Stimulated activated CD8-positive, alpha-beta memory T cell treated with anti-CD3 and anti-CD28 coated beads, Interleukin-7, amount 100 ng/mL, for 4 hours (primary cell): ENCODE measurements around the gene CANX.

Experiments
- DNase-seq, 2 donors: peaks; one replicate each; pipeline ENCODE4 v3.0.0-alpha.2; 2020; ENCODE audit warnings: low read depth in 2 of 2

CANX gene

DNA sequence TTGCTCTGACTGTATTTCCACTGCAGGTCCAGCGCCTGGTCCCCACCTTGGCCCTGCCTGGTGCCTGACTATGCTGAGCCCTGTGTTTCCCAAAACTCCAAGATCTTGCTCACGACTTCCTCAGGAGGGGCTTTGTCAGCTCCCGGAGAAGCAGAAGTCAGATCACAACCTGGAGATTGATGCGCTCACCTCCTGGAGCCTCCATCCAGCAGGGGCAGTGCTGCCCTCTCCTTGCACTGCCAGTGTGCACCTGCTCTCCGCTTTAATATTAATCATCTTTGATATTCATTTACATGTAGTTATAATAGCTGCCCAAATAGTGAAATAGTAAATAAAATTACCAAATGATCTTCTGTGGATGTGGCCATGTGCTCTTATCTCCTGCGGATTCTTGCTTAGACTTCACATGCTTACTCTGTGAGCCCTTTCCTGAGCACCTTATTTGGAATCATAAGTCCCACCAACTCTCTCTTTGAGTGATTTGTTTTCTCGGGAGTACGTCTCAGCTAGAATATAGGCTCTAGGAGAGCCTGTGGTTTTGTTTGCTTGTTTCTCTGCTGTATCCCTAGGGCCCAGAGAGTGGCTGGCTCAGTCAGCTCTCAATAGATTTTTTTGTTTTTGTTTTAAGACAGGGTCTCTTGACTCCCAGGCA is 51.2 kb downstream of the CANX start:
- no peak for DNase-seq

DNA sequence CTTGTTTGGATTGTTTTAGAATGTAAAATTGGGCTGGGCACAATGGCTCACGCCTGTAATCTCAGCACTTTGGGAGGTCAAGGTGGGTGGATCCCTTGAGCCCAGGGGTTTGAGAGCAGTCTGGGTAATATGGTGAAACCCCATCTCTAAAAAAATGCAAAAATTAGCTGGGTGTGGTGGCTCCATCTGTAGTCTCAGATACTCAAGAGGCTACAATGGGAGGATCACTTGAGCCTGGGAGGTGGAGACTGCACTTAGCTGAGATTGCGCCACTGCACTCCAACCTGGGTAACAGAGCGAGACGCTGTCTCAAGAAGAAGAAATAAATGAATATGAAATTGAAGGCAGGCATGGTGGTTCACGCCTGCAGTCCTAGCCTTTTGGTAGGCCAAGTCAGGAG is 55.2 kb downstream of the CANX start:
- DNase-seq, result no peak

DNA sequence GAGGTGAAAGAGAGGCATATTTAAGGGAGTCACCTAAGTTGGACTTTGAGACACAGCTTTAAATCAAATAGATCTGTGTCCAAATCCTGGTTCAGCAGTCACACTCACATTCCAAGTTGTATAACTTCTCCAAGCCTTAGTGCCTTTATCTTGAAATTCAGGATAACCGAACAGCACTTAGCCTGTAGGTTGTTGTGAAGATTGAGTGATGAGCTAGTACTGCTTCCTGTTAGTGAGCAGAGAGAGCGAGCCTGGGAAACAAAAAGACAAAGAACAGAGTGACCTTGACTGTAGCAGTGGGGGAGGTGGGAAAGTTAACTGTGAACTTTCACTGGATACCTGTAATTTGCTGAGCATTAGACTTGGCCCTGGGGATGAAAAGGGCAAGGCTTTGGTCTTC is 56.3 kb downstream of the CANX start:
- DNase-seq, result no peak

DNA sequence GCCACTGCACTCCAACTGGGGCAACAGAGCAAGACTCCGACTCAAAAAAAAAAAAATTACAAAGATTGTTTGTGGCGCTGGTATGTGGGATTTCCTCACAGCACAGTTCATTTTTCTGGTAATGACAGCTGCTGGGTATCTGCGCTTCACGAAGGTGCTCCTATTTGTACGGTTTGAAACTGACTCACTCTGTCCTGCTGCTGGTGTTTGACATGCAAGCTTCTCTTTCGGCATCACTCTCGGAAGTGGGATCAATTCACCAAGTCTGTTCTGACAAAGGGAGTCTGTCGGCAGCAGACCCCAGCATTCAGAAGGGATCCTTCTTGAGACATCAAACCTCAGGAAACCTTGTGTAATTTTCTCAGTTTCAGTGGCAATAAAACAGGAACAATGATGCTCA is 60.2 kb downstream of the CANX start:
- DNase-seq, result no peak

DNA sequence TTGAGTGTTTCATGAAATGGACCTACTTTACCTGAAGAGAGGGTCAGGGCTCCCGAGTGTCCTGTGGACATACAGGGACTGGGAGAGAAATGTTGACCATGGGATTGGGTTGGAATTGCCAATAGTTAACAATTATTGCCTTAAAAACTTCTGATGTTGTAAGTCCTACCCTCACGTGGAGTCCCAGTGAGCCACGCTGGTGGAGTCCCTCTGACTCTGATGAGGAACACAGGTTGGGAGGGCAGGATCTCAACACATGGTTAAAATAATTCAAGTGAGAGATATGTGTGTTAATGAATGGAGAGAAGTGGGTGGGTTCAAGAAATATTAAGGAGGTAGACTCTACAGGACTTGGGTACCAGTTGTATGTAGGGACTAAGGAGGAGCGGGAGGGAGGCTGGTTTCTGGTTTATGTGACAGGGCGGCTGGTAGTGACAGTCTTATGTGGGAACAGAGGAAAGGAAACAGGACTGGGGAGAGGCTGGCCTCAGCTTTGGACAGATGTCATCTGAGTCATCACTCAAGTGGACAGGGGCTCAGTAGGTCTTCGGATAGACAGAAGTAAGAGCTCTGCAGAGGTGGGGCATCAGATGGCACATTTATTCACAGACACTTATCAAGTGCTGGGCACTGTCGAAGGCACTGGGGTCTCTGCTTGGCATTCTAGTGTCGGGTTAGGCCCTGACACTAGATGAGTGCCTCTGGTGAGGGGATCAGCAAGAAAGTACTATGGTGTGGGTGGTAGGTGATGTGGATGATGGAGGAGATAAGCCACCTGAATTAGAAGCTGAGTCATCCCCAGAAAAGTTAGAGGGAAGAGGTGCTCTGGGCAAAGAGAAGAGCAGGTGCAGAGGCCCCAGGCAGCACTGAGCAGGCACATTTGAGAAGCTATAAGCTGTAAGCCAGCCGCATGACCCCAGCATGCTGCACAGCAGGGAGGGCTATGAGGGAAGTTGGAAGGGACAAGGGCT is 61.1 kb downstream of the CANX start:
- peak in 1 of 2 donors; percentile 16 for DNase-seq

DNA sequence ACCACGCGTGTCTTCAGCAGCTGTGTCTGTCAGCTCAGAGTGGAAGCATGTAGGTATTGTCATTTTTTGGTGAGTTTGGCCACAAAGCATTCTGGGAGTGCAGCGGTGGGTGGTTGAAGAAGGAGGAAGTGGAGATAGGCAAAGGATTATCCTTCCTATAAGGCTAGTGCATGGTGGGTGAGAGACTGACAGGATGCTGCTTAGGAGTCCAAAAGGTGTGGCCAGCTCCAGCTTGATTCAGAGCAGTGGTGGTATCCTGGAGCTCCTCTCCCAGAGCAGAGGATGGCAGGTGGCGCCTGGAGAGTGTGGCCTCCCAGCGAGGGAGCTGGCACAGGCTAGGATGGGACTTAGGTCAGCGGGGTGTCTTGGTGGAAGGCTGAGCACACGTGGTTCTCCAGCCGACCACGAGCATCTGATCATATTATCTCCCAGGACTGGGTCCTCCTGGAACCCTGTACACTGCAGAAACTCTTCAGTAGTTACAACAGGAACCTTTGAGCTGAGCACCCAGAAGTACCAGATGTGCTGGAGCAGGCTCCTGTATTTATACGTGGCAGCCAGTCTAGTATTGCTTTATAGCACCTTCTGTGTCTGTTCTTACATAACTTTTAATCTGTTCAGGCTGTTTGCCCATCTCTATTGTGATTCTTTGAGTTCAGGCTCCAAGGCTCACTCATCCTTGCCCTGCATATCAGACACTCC is 63.5 kb downstream of the CANX start:
- DNase-seq, result no peak

DNA sequence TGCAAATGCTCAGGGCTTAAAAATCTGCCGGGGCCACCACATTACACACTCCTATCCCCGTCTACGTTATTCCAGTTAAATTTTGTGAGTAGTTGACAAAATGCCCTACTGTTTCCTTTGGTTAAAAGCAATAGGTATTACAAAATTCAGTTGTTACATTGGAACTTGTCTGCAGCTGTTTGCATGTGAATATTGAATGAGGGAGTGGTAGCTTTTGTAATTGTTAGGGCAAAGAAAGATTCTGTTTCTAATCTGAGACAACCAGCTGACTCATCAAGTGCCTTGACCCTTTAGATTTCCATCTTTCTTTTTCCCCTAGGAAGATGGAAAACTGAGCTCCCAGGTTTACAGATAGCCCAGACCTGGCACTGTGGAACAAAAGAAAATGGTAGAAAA is 64.0 kb downstream of the CANX start:
- DNase-seq, result no peak

DNA sequence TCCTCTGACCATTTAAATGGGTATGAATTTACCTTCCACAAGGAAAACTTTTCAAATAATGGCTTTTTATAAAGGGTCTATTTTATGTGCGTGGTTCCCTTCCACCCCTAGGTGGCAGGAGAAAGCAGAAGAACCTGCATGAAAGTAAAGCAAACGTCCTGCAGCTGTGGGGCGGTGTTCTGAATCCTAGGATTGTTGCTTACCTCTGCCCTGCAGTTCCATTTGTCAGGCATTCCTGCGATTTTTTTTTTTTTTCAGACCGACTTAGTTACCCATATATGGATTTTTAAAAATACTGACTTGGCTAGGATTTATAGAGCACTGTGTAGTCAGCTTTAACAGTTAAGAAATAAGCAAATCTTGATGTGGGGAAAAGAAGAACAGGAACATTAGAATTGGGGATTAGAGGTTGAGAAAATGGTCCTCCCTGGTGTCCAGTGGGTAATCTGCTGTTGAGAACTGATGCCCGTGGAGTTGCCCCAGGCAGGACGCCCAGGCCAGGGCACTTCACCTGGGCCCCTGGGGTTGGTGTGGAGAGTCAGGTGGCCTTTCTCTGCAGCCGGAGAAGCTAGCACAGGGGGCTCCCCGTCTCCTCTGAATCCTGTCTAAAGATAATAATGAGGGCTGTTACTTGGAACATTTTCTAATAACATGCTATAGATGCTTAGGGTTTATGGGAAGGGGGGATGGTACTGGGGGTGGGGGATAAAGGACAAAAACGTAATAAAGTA is 64.6 kb downstream of the CANX start:
- peak; percentile 17 to 21 for DNase-seq

DNA sequence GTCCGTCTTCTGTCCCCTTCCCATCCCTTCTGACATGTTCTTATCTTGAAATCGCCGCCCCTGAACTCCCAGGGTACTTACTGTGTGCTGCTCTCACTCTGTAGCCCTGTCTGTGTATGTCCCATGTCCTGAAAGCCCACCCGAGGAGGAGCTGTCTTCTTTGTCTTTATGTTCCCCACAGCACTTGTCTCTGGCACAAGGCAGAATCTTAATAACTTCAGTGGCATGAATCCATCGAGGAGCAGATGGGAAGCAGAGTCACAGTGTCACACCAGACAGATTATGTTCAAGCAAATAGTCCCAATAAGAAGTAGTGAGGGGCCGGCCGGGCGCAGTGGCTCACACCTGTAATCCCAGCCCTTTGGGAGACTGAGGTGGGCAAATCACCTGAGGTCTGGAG is 65.3 kb downstream of the CANX start:
- DNase-seq, result no peak

DNA sequence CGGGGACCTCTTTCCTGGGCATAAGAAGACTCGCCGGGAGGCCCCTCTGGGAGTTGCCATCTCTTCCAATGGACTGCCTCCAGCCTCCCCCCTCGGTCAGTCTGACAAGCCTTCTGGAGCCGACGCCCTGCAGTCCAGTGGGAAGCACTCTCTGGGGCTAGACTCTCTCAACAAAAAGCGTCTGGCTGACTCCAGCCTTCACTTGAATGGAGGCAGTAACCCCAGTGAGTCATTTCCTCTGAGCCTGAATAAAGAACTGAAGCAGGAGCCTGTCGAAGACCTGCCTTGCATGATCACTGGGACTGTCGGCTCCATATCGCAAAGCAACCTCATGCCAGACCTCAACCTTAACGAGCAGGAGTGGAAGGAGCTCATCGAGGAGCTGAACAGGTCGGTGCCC is 66.6 kb downstream of the CANX start:
- DNase-seq, result no peak

DNA sequence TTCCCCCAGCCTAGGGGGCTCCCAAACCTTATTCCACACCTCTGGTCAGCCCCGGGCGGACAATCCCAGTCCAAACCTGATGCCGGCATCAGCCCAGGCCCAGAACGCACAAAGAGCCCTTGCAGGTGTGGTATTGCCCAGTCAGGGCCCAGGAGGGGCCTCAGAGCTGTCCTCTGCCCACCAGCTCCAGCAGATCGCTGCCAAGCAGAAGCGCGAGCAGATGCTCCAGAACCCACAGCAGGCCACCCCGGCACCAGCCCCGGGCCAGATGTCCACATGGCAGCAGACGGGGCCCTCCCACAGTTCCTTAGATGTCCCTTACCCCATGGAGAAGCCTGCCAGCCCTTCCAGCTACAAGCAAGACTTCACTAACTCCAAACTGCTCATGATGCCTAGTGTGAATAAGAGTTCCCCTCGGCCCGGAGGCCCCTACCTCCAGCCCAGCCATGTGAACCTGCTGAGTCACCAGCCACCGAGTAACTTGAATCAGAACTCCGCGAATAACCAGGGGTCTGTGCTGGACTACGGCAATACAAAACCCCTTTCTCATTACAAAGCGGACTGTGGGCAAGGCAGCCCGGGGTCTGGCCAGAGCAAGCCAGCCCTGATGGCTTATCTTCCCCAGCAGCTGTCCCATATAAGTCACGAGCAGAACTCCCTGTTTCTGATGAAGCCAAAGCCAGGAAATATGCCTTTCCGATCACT is 67.4 kb downstream of the CANX start:
- no peak for DNase-seq

DNA sequence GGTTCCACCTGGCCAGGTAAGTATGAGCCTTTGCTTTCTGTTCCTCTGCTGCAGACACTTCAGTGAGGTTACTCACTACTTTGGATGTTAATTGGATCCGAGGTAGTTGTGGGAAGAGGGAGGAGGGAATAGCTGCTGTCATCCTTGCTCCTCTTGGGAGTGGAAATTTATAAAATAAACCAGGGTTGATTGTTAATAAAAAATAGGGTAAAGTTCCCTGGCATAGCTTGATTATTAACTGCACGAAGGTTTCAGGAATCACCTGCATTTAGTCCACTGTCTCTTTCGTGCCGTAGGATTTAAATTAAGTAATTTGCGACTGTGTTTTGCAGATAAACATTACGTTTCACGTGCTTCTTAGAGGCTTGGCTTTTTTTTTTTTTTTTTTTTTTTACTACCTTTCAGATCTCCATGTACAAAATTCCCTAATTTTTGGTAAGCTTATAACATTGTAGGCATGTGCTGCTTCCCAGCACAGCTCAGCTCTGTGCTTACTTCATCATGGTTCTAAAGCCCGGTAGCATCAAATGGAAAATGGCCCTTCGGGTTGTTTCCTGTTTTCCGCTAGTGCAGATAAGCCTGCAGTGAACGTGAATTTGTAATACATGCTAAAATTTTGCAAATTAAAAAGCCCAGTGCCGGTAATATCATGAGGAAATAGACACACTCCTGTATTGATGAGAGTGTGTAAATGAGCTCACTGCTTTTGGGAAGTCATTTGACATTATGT is 68.1 kb downstream of the CANX start:
- DNase-seq, result no peak

DNA sequence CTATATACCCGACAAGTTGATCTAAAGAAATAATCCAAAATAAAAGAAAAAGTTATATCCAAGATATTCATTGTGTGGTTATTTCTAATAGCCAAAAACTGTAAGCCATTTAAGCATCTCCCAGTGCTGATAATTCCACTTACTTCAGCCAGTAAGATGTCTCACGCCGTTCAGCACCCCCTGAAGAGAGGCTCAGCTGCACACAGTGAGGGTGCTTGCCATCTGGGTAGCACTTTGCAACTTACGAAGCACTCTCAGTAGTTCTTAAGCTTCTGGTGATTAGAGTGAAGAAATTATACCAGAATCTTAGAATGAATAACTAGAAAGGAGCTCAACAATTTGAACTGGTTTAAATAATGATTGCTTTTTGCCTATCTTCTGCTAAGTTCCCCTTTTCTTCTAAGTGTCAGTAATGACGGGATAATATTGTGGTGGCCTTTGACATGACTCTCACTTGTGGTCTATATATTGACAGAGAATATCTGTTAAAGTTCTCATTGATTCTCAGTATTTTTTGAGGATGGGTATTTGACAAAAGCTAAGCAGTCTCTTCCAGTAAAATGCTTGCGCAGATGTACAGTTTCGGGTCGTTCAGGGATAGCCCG is 68.8 kb downstream of the CANX start:
- no peak for DNase-seq

DNA sequence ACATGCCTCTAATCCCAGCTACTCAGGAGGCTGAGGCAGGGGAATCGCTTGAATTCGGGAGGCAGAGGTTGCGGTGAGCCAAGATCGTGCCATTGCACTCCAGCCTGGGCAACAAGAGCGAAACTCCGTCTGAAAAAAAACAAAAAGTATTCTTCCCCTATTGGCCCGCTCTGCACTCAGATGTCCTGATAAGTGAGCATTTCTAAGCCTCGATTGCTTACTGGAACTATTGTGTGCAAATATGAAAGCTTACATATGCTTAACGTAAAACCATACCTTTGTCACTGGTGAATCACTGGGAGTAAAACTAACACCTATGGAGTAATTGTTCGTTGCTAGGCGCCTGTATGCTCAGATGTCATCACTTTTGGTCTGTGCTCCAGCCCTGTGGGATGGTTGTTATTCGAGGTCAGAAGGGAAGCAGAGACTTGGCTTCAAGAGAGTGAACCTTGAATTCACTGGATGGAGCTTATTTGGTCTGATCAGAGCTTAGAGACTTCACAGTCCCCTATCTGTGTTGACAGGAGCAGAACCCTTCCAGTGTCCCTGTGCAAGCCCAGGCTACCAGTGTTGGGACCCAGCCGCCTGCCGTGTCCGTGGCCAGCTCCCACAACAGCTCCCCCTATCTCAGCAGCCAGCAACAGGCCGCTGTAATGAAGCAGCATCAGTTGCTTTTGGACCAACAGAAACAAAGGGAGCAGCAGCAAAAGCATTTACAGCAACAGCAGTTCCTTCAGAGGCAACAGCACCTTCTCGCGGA is 69.7 kb downstream of the CANX start:
- no peak for DNase-seq

DNA sequence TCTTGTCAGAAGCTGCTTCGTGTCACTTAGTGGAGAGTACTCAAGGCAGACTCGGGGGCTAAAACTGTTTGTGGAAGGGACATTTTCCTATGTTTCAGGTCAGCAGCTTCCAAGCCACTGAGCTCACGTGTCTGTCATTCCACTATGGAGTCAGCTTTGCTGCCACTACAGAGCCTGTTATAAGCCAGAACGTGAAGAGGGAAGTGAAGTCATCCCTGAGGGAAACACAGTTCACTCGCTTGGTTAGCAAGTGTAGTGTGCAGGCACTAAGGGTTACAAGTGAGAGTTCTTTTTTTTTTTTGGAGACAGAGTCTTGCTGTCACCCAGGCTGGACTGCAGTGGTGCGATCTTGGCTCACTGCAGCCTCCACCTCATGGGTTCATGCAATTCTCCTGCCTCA is 70.5 kb downstream of the CANX start:
- DNase-seq, result no peak

DNA sequence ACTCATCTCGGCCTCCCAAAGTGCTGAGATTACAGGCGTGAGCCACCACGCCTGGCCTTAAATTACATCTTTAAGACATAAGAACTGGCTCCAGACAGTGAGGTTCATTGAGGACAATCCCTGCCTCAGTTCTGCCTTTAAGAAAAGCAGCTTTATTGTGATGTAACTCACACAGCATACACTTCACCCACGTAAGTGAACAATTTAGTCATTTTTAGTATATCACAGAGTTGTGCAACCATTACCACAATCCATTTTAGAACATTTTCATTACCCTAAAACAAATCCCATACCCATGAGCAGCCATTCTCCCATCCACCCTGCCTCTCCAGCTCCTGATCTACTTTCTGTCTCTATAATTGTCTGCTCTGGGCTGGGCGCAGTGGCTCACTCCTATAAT is 71.0 kb downstream of the CANX start:
- no peak for DNase-seq

DNA sequence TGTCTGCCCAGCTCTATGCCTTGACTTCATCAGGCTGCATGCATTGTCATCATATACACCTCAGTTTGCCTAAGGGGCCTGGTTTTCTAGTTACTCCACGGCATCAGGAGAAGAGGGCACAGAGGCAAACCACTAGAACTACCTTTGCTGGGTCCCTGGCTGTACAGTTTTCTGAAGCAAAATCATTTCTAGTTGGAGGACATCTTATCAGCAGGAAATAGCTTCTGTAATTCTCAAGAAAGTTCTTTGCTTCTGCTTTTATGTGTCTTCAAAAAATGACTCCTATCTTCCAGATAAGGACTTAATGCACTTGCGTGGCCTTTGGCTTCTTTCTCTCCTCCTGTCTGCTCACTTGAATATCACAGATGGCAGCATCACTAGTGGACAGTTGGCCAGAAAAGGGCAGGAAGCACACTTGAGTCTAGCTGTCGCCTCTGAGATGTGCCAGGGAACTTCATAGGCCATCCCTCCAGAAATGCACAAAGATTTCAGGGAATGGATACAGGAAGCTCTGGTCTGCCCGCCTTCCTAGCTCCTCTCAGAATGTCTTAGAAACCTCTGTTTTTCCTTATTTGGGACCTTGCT is 72.6 kb downstream of the CANX start:
- no peak for DNase-seq

DNA sequence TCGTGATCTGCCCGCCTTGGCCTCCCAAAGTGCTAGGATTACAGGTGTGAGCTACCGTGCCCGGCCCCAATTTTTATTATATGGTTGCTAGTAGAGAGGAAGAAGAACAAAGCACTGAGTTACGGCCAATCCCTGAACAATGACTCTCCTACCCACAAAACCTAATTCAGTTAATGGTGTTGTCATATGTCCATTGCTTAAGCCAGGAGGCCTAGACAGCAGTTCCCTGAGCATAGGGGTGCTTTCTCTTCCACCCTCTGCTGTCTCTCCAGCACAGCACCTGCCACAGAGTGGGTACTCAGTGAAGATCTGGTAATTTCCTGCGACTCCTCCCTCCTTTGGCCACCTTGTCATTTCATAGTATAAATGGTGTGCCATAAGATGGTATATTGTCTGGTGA is 73.6 kb downstream of the CANX start:
- DNase-seq, result no peak

DNA sequence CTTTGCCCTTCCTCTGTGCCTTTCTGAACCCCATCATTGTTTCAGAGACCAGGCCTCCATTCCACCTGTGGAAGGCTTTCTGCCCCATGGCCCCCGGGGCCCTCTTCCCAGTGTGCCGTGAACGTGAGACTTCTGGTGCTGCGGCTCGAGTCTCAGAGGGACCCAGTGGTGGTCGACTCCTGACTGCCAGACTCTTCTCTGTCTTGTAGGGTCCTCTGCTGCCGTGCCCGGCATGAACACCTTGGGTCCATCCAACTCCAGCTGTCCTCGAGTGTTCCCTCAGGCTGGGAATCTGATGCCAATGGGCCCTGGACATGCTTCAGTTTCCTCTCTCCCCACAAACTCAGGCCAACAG is 74.9 kb downstream of the CANX start:
- no peak for DNase-seq
